K562 (cell line): ENCODE measurements around the gene SPEG. TPM values are rescaled to one million over a fixed set of nuclear protein-coding genes. Genes with fewer than 3 reads are reported as not detected.
A peak's percentile ranks its signal among the peaks of the same experiment; 100 is the strongest.

ENCODE experiments used
- DMBX1 ChIP-seq: fragments of 250-450 bp; sonication (Bioruptor Pico); IDR thresholded peaks from 2 replicates; pipeline ENCODE4 v1.8.0; 2022; ENCODE audit warnings: inconsistent platforms, mild to moderate bottlenecking, moderate library complexity, borderline replicate concordance
- HDAC3 ChIP-seq: fragments of 450-650 bp; IDR thresholded peaks from 2 replicates; pipeline ENCODE4 v1.6.1; 2018; ENCODE audit warnings: borderline replicate concordance, mild to moderate bottlenecking, moderate library complexity; ENCODE audit not compliant: partially characterized antibody
- HINFP ChIP-seq: fragments of 450-650 bp; conservative IDR thresholded peaks from 2 replicates; pipeline ENCODE4 v1.6.1; 2016; ENCODE audit warnings: missing genetic modification characterization, low read depth, mild to moderate bottlenecking, control low read depth, missing compliant biosample characterization
- KAT7 ChIP-seq: sonication (generic); formaldehyde crosslinking; IDR thresholded peaks from 2 replicates; pipeline ENCODE4 v1.8.0; 2022; ENCODE audit warnings: missing genetic modification reagents, mild to moderate bottlenecking, borderline replicate concordance
- KDM4B ChIP-seq, 2 experiments: fragments of 450-650 bp in 1 of 2; sonication (generic) in 1 of 2; IDR thresholded peaks; 2 replicates each; pipeline ENCODE4 v1.6.1; 2016 to 2017; ENCODE audit warnings: borderline replicate concordance in 2 of 2, antibody characterized with exemption in 1 of 2, low read depth in 1 of 2, mild to moderate bottlenecking in 1 of 2
- LEF1 ChIP-seq: fragments of 450-650 bp; IDR thresholded peaks from 2 replicates; pipeline ENCODE4 v1.6.1; 2016; ENCODE audit warnings: mild to moderate bottlenecking
- MAZ ChIP-seq, 2 experiments: fragments of 450-650 bp in 1 of 2; sonication (generic) in 1 of 2; formaldehyde crosslinking; IDR thresholded peaks in 1 of 2; conservative IDR thresholded peaks in 1 of 2; 2 replicates each; pipeline versions ENCODE4 v1.4.0 to v1.5.0; 2020; ENCODE audit warnings: mild to moderate bottlenecking in 1 of 2, missing genetic modification reagents in 1 of 2
- MEIS2 ChIP-seq: fragments of 450-650 bp; IDR thresholded peaks from 2 replicates; pipeline ENCODE4 v1.6.1; 2014; ENCODE audit warnings: mild to moderate bottlenecking; ENCODE audit not compliant: partially characterized antibody
- NCOA1 ChIP-seq: fragments of 450-650 bp; IDR thresholded peaks from 2 replicates; pipeline ENCODE4 v1.6.1; 2016; ENCODE audit warnings: low read depth
- PBX2 ChIP-seq, 2 experiments: IDR thresholded peaks in 1 of 2; conservative IDR thresholded peaks in 1 of 2; 2 replicates each; pipeline ENCODE4 v1.6.1; 2016; ENCODE audit warnings: low read depth in 2 of 2, mild to moderate bottlenecking in 1 of 2, missing compliant biosample characterization in 1 of 2, missing genetic modification characterization in 1 of 2, moderate library complexity in 1 of 2
- REST ChIP-seq, 2 experiments: fragments of 450-650 bp; formaldehyde crosslinking in 1 of 2; IDR thresholded peaks; 2 replicates each; pipeline versions ENCODE4 v1.4.0 to v1.6.1; 2014 to 2020; ENCODE audit warnings: mild to moderate bottlenecking in 2 of 2, borderline replicate concordance in 1 of 2, low read depth in 1 of 2
- SMC3 ChIP-seq: conservative IDR thresholded peaks from 2 replicates; pipeline ENCODE4 v1.6.1; 2011; ENCODE audit warnings: low read depth, low read length, improper control_type of control experiment; ENCODE audit not compliant: insufficient read depth
- polyA plus RNA-seq, 8 experiments: library from polyadenylated mRNA; depleted of rRNA in 4 of 8; stranded (reverse) in 5 of 8; unstranded in 3 of 8; fragments of >200 nt; fragmentation: Nextera tagmentation in 2 of 8; fragmentation: Illumina TruSeq in 1 of 8; extraction: Ambion mirVana in 2 of 8; extraction: Trizol in 1 of 8; gene quantifications; 2 replicates each; pipeline versions ENCODE4 v1.2.1 to v1.2.3, GENCODE V29; 2011 to 2014; ENCODE audit warnings: inconsistent platforms in 1 of 8, missing spikeins in 1 of 8
- total RNA-seq, 7 experiments: library from RNA; depleted of rRNA in 6 of 7; stranded (reverse); fragments of >200 nt in 6 of 7; fragmentation: Illumina TruSeq in 2 of 7; extraction: Trizol in 2 of 7; gene quantifications; 2 replicates each; pipeline versions ENCODE4 v1.2.1 to v1.2.3, GENCODE V29; 2011 to 2021; ENCODE audit warnings: low replicate concordance in 1 of 7

SPEG gene
- total and polyA plus RNA-seq, 9 of the 15 experiments (the other 6 are each of a cell fraction or from before 2014, with no cell fraction given) = 0.49 to 8.7 (median 3.0) TPM

GRCh38 chr2:219521066-219521880 lies 86.6 kb downstream of the SPEG start (continued):
- TF ChIP-seq KDM4B (IDR thresholded peaks at IDR 0.05; ENCODE audit: borderline replicate concordance in 2 of 2, low read depth in 1 of 2) = peak in 1 of 2 experiments; percentile 55; a peak in 1 of 4 replicates
- TF ChIP-seq LEF1 = peak; percentile 63
- TF ChIP-seq REST (IDR thresholded peaks at IDR 0.05; ENCODE audit: borderline replicate concordance) = peak; percentile 69
- no peak for TF ChIP-seq REST (CRISPR knock-in tag; IDR thresholded peaks at IDR 0.05; ENCODE audit: low read depth)
- peak; percentile 82 for TF ChIP-seq MEIS2
- TF ChIP-seq SMC3 = no peak; the same call in 1 of the 2 replicates
- TF ChIP-seq MAZ (CRISPR knock-in tag; conservative IDR thresholded peaks at IDR 0.05 in 1 of 2, IDR thresholded peaks at IDR 0.05 in 1 of 2) = peak; percentile 96 to 100
- TF ChIP-seq KAT7 (CRISPR knock-in tag) = 0 out of 2 replicates have a peak, but pooled peaks have one; percentile 38
- 0 out of 2 replicates have a peak, but pooled peaks have one; percentile 30 for TF ChIP-seq NCOA1
- TF ChIP-seq HDAC3 = peak; percentile 44
- TF ChIP-seq PBX2 (CRISPR knock-in tag; IDR thresholded peaks at IDR 0.05; ENCODE audit: low read depth) = no peak
- TF ChIP-seq PBX2 (tag; conservative IDR thresholded peaks at IDR 0.05; ENCODE audit: low read depth) = peak; percentile 51
- no peak for TF ChIP-seq HINFP
- TF ChIP-seq DMBX1 (CRISPR knock-in tag) = no peak
